Measurements from ENCODE around the gene NPHS1. TPM values are rescaled to one million over a fixed set of nuclear protein-coding genes. Genes with fewer than 3 reads are reported as not detected.

Gene NPHS1
- total RNA-seq, 2 experiments from 2014 or later, result not detected

- ATAC-seq (no peak), DNase-seq (no peak)
- Mint-ChIP-seq H3K27ac (no peak overlapping the region), H3K36me3 (peaks cover 2% of the 10 kb centered on the region), H3K27me3 (no peaks in the 10 kb centered on the region), H3K9me3 (ENCODE audit: low read depth) (no peaks in the 10 kb centered on the region), H3K4me3 (no peak overlapping the region), H3K4me1 (peaks cover 5% of the 10 kb centered on the region)
- CTCF ChIA-PET, result no interaction called here
Measured at GRCh38 chr19:35781650-35782049, 70.7 kb downstream of the NPHS1 start.

- DNase-seq, result no peak
Measured at GRCh38 chr19:35780717-35781116, 71.6 kb downstream of the NPHS1 start.

GRCh38 chr19:35780058-35780457, 72.2 kb downstream of the NPHS1 start:
- no peak overlapping the region for H3K4me3 Mint-ChIP-seq

More at GRCh38 chr19:35780717-35781116, 71.6 kb downstream of the NPHS1 start:
- no peaks in the 10 kb centered on the region for H3K9me3 Mint-ChIP-seq (ENCODE audit: low read depth)
- no peak overlapping the region for H3K27ac Mint-ChIP-seq
- CTCF ChIA-PET, result no interaction called here
- H3K4me3 Mint-ChIP-seq, result no peak overlapping the region
- H3K36me3 Mint-ChIP-seq, result peaks cover 2% of the 10 kb centered on the region
- H3K27me3 Mint-ChIP-seq, result no peaks in the 10 kb centered on the region
- no peak for ATAC-seq
- H3K4me1 Mint-ChIP-seq, result peaks cover 14% of the 10 kb centered on the region

GRCh38 chr19:35779033-35779432, 73.3 kb downstream of the NPHS1 start:
- Mint-ChIP-seq H3K9me3 (ENCODE audit: low read depth) (no peaks in the 10 kb centered on the region), H3K27ac (no peak overlapping the region), H3K36me3 (peaks cover 2% of the 10 kb centered on the region), H3K4me3 (no peak overlapping the region), H3K4me1 (peaks cover 21% of the 10 kb centered on the region), H3K27me3 (no peaks in the 10 kb centered on the region)
- DNase-seq (peak; percentile 35), ATAC-seq (no peak)
- CTCF ChIA-PET, result no interaction called here

More at GRCh38 chr19:35780058-35780457, 72.2 kb downstream of the NPHS1 start:
- CTCF ChIA-PET, result no interaction called here
- Mint-ChIP-seq H3K9me3 (ENCODE audit: low read depth) (no peaks in the 10 kb centered on the region), H3K36me3 (peaks cover 2% of the 10 kb centered on the region), H3K4me1 (peaks cover 15% of the 10 kb centered on the region), H3K27ac (no peak overlapping the region), H3K27me3 (no peaks in the 10 kb centered on the region)
- no peak for DNase-seq
- no peak for ATAC-seq

DNA sequence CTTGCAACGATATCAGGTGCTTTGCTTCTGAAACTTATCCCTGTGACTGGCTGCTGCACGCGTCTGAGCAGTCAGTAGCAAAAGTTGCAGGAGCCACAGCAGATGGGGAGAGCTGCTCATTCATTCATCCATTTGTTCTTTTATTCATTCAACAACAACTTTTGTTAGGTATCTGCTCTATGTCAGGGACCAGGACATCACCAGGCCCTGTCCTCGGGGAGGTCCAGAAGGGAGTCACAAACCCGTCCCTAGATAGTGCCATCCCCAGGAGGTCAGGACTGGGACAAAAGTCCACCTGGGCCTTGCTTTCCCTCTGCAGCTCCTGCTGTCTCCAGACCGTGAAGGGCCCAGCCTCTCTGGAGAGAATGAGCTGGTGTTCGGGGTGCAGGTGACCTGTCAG, 74.3 kb downstream of the NPHS1 start:
- H3K9me3 Mint-ChIP-seq (ENCODE audit: low read depth), result no peaks in the 10 kb centered on the region
- peaks cover 2% of the 10 kb centered on the region for H3K36me3 Mint-ChIP-seq
- no peak overlapping the region for H3K27ac Mint-ChIP-seq
- H3K4me3 Mint-ChIP-seq, result no peak overlapping the region
- DNase-seq (peak; percentile 40), ATAC-seq (no peak)
- peaks cover 21% of the 10 kb centered on the region for H3K4me1 Mint-ChIP-seq
- CTCF ChIA-PET, result no interaction called here
- H3K27me3 Mint-ChIP-seq, result no peaks in the 10 kb centered on the region

DNA sequence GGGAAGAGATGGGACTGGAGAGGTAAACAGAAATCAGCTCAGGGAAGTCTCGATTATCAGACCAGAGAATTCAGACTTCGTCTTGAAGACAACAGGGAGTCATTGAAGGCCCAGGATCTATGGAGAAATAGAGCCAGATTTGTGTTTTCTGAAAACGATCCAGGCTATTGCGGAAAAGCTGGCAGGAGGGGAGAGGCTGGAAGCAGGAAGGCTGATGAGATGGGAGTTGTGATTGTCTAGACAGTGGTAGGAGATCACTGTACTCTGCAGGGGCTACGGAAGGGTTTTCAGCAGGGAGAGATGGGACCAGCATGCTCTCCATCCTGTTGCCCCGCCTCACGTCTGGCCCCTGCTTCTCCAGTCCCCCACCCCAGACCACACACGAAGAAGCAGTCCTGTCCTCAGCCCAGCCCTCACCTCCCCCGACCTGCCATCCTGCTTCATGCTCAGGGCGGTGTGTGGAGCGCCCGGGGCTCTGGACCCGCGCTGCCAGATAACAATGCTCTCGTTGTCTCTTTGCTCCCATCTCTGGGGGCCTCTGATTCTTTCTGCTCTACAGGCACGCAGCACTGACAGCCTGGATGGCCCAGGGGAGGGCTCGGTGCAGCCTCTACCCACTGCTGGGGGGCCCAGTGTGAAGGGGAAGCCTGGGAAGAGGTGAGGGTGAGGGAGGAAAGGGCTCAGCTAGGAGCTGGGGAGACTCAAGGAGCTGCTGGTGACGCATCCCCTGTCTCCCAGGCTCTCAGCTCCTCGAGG, 75.0 kb downstream of the NPHS1 start:
- no peak overlapping the region for H3K27ac Mint-ChIP-seq
- no peaks in the 10 kb centered on the region for H3K9me3 Mint-ChIP-seq (ENCODE audit: low read depth)
- H3K27me3 Mint-ChIP-seq, result no peaks in the 10 kb centered on the region
- CTCF ChIA-PET, result interaction anchor here (1.1 to 1.3 kb wide), 2 partner anchors 42 to 83 kb away, joined by 3 read pairs; no protein-coding TSS in a partner anchor
- ATAC-seq (no peak), DNase-seq (no peak)
- H3K4me1 Mint-ChIP-seq, result peaks cover 21% of the 10 kb centered on the region
- peak overlapping the region; percentile 83 for H3K4me3 Mint-ChIP-seq
- peaks cover 2% of the 10 kb centered on the region for H3K36me3 Mint-ChIP-seq

GRCh38 chr19:35776102-35776788, 76.1 kb downstream of the NPHS1 start:
- CTCF ChIA-PET, result interaction anchor here (1.1 to 1.3 kb wide), 2 partner anchors 43 to 82 kb away, joined by 3 read pairs; no protein-coding TSS in a partner anchor
- peak overlapping the region; percentile 83 for H3K4me3 Mint-ChIP-seq
- peak overlapping the region; percentile 75 for H3K27ac Mint-ChIP-seq
- H3K36me3 Mint-ChIP-seq, result peaks cover 2% of the 10 kb centered on the region
- peaks cover 21% of the 10 kb centered on the region for H3K4me1 Mint-ChIP-seq
- no peak for DNase-seq
- H3K9me3 Mint-ChIP-seq (ENCODE audit: low read depth), result no peaks in the 10 kb centered on the region
- no peak for ATAC-seq
- no peaks in the 10 kb centered on the region for H3K27me3 Mint-ChIP-seq

Other genes starting within 250 kb of the NPHS1 start
- 10 to 100 TPM; 49.0 to 59.2 TPM for gene HAUS5, start 239.8 kb downstream of the NPHS1 start, total RNA-seq
- 100 to 1,000 TPM; 110 to 117 TPM for gene RBM42, start 223.5 kb downstream of the NPHS1 start, total RNA-seq
- gene ETV2, start 210.8 kb downstream of the NPHS1 start, total RNA-seq, result 1 to 10 TPM; 1.2 to 1.9 TPM
- gene COX6B1, start 204.2 kb downstream of the NPHS1 start, total RNA-seq, result 100 to 1,000 TPM; 394 to 417 TPM
- under 1 TPM in 1 of 2 experiments, not detected in 1; 0.30 TPM for gene UPK1A, start 186.0 kb downstream of the NPHS1 start, total RNA-seq
- 100 to 1,000 TPM; 133 to 185 TPM for gene ZBTB32, start 147.9 kb downstream of the NPHS1 start, total RNA-seq
- gene KMT2B, start 134.5 kb downstream of the NPHS1 start, total RNA-seq, result 10 to 100 TPM; 70.2 to 79.8 TPM
- 100 to 1,000 TPM in 1 of 2 experiments, 10 to 100 TPM in 1; 51.7 to 117 TPM for gene IGFLR1, start 110.1 kb downstream of the NPHS1 start, total RNA-seq
- 10 to 100 TPM; 25.1 to 35.6 TPM for gene U2AF1L4, start 107.1 kb downstream of the NPHS1 start, total RNA-seq
- gene PSENEN, start 106.9 kb downstream of the NPHS1 start, total RNA-seq, result 10 to 100 TPM; 39.1 to 49.0 TPM
- 1 to 10 TPM; 8.9 to 9.2 TPM for gene LIN37, start 103.9 kb downstream of the NPHS1 start, total RNA-seq
- not detected for gene HSPB6, start 95.5 kb downstream of the NPHS1 start, total RNA-seq
- gene PROSER3, start 94.3 kb downstream of the NPHS1 start, total RNA-seq, result 10 to 100 TPM; 46.5 to 57.8 TPM
- gene ARHGAP33, start 76.9 kb downstream of the NPHS1 start, total RNA-seq, result 100 to 1,000 TPM in 1 of 2 experiments, 10 to 100 TPM in 1; 40.0 to 101 TPM
- not detected for gene PRODH2, start 39.7 kb downstream of the NPHS1 start, total RNA-seq
- 1 to 10 TPM; 1.1 to 1.4 TPM for gene KIRREL2, start 4.4 kb upstream of the NPHS1 start, total RNA-seq
- 1 to 10 TPM; 1.5 to 2.0 TPM for gene APLP1, start 16.1 kb upstream of the NPHS1 start, total RNA-seq
- gene NFKBID, start 48.0 kb upstream of the NPHS1 start, total RNA-seq, result 10 to 100 TPM; 52.7 to 52.9 TPM
- 100 to 1,000 TPM; 184 to 195 TPM for gene HCST, start 50.0 kb upstream of the NPHS1 start, total RNA-seq
- gene TYROBP, start 55.8 kb upstream of the NPHS1 start, total RNA-seq, result under 1 TPM in 1 of 2 experiments, not detected in 1; 0.96 TPM
- gene LRFN3, start 83.9 kb upstream of the NPHS1 start, total RNA-seq, result 10 to 100 TPM; 11.9 TPM
- gene SDHAF1, start 142.7 kb upstream of the NPHS1 start, total RNA-seq, result 10 to 100 TPM; 19.8 to 20.2 TPM
- gene SYNE4, start 156.3 kb upstream of the NPHS1 start, total RNA-seq, result 1 to 10 TPM; 1.4 to 3.2 TPM
- gene ALKBH6, start 161.7 kb upstream of the NPHS1 start, total RNA-seq, result 10 to 100 TPM; 41.0 to 44.7 TPM
- 1 to 10 TPM in 1 of 2 experiments, under 1 TPM in 1; 0.98 to 1.1 TPM for gene CLIP3, start 180.4 kb upstream of the NPHS1 start, total RNA-seq
- gene THAP8, start 201.8 kb upstream of the NPHS1 start, total RNA-seq, result 1 to 10 TPM; 2.4 to 4.2 TPM
- gene WDR62, start 202.4 kb upstream of the NPHS1 start, total RNA-seq, result 10 to 100 TPM; 34.5 to 46.0 TPM